Tibial artery (tissue), 4 donors: ENCODE data around the gene LRRTM4.

Source experiments
- DNase-seq, 2 donors: peaks; one replicate each; pipeline ENCODE4 v3.0.0-alpha.2; 2019
- H3K27ac ChIP-seq, 2 donors: fragments of 200-600 bp; sonication (generic) in 1 of 2; 1 replicate in 1 of 2; 2 replicates in 1 of 2; pipeline ENCODE4 v1.5.1; 2018 to 2019; ENCODE audit warnings: mild to moderate bottlenecking in 1 of 2
- H3K27me3 ChIP-seq, 2 donors: fragments of 200-600 bp; sonication (generic) in 1 of 2; one replicate each; pipeline versions ENCODE4 v1.5.1 to v1.6.0; 2016 to 2019
- H3K36me3 ChIP-seq, 3 donors: fragments of 200-600 bp; sonication (generic) in 2 of 3; one replicate each; pipeline ENCODE4 v1.5.1; 2016 to 2019; ENCODE audit warnings: mild to moderate bottlenecking in 2 of 3
- H3K4me1 ChIP-seq, 4 donors: fragments of 200-600 bp; sonication (generic) in 2 of 4; 1 replicate in 3 of 4; 2 replicates in 1 of 4; pipeline ENCODE4 v1.5.1; 2016 to 2019
- H3K4me3 ChIP-seq, 2 donors: fragments of 200-600 bp; sonication (generic) in 1 of 2; 1 replicate in 1 of 2; 2 replicates in 1 of 2; pipeline ENCODE4 v1.5.1; 2018 to 2019; ENCODE audit warnings: mild to moderate bottlenecking in 2 of 2
- H3K9me3 ChIP-seq, 3 donors: fragments of 200-600 bp; sonication (generic) in 1 of 3; one replicate each; pipeline ENCODE4 v1.5.1; 2016 to 2019
- CTCF ChIP-seq, 2 experiments: fragments of 200-600 bp in 1 of 2; fragments of 450-650 bp in 1 of 2; IDR thresholded peaks; one replicate each; pipeline ENCODE4 v1.5.1; 2017 to 2019; ENCODE audit warnings: antibody characterized with exemption in 2 of 2, mild to moderate bottlenecking in 1 of 2, moderate library complexity in 1 of 2
- intact Hi-C: fragments of 100-400 bp; cut with DNase I; formaldehyde crosslinking; loops from one replicate; pipeline ENCODE4 v1.15.0; 2023; ENCODE audit warnings: low total_unique reads

Gene LRRTM4

DNA sequence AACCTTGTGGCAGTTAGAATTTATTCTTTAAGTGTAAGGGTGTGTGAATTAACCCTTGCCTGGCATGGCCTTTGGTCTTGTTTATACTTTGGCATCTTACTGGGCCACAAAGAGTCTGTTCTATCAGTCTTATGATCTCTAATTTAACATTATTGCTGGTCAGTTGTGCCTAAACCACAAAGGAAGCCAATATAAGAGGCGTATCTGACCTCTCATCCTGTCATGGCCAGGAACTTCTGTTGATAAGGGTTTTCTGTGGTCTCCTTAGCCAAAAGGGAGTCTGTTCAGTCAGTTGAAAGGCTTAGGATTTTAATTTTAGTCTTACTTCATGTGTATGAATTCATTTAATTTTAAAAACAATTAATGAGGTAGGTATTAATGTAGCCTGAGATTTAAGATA, 127.2 kb downstream of the LRRTM4 start:
- Histone ChIP-seq H3K4me3 (no peak overlapping the region), H3K36me3 (no peaks in the 10 kb centered on the region), H3K27ac (no peak overlapping the region), H3K27me3 (no peaks in the 10 kb centered on the region), H3K4me1 (no peaks in the 10 kb centered on the region), H3K9me3 (no peaks in the 10 kb centered on the region)
- DNase-seq, result no peak
- TF ChIP-seq CTCF (IDR thresholded peaks at IDR 0.05), result no peak
- intact Hi-C loops, result no loop called here

- H3K4me3 ChIP-seq, result no peak overlapping the region
- no peaks in the 10 kb centered on the region for H3K4me1 ChIP-seq
- TF ChIP-seq CTCF (IDR thresholded peaks at IDR 0.05), result no peak
- no peaks in the 10 kb centered on the region for H3K9me3 ChIP-seq
- no peaks in the 10 kb centered on the region for H3K36me3 ChIP-seq
- H3K27me3 ChIP-seq, result no peaks in the 10 kb centered on the region
- intact Hi-C loops, result no loop called here
- H3K27ac ChIP-seq, result no peak overlapping the region
- DNase-seq, result no peak
Observed at GRCh38 chr2:77391119-77391518, 131.1 kb downstream of the LRRTM4 start.

- TF ChIP-seq CTCF (IDR thresholded peaks at IDR 0.05), result no peak
- no peak overlapping the region for H3K4me3 ChIP-seq
- H3K4me1 ChIP-seq, result no peaks in the 10 kb centered on the region
- H3K9me3 ChIP-seq, result no peaks in the 10 kb centered on the region
- no peaks in the 10 kb centered on the region for H3K27me3 ChIP-seq
- H3K36me3 ChIP-seq, result no peaks in the 10 kb centered on the region
- no peak overlapping the region for H3K27ac ChIP-seq
- intact Hi-C loops, result no loop called here
- DNase-seq, result no peak
Observed at GRCh38 chr2:77387324-77387723, 134.9 kb downstream of the LRRTM4 start.

DNA sequence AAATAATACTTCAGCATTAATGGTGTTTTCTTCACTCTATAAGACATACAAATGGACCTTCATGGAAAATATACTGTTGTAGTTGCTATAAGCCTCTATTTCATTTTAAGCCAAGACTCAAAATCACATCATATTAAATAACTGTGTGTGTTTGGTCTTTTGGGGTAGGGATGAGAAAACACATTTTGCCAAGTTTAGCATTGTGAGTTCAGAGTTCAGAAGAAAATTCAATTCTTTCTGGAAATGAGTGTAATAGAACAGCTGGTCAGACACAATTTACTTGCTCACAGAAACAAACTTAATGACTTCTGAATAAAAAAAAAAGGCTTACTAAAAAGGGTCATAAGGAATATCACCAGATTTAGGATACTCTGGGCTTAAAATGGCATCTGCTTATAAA, 149.5 kb downstream of the LRRTM4 start:
- no peak for DNase-seq
- intact Hi-C loops, result no loop called here
- H3K27me3 ChIP-seq, result no peaks in the 10 kb centered on the region
- no peaks in the 10 kb centered on the region for H3K4me1 ChIP-seq
- H3K4me3 ChIP-seq, result no peak overlapping the region
- no peak for TF ChIP-seq CTCF (IDR thresholded peaks at IDR 0.05)
- H3K27ac ChIP-seq, result no peak overlapping the region
- no peaks in the 10 kb centered on the region for H3K36me3 ChIP-seq
- H3K9me3 ChIP-seq, result no peaks in the 10 kb centered on the region

DNA sequence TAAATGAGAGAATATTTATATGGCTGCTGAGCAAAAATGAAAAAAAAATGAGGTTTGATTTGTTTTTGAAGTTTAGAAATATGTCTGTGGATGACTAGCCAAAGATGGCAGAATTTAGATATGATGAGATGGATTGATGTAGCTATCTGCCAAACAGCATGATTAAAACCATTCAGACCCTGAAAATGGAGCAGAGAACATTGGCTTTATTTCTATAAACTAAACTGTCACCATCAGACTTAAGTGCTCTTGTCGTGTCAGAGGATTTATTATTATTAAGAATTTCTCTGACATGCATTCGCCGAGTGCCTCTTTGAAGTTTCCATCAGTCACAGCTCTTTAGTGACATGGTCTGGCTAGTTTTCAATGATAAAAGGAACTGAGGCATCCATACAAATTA, 151.7 kb downstream of the LRRTM4 start:
- Histone ChIP-seq H3K27ac (no peak overlapping the region), H3K4me3 (no peak overlapping the region), H3K9me3 (no peaks in the 10 kb centered on the region), H3K36me3 (no peaks in the 10 kb centered on the region), H3K4me1 (no peaks in the 10 kb centered on the region), H3K27me3 (no peaks in the 10 kb centered on the region)
- no peak for TF ChIP-seq CTCF (IDR thresholded peaks at IDR 0.05)
- intact Hi-C loops, result no loop called here
- DNase-seq, result no peak

- Histone ChIP-seq H3K9me3 (no peaks in the 10 kb centered on the region), H3K36me3 (no peaks in the 10 kb centered on the region), H3K4me3 (no peak overlapping the region), H3K4me1 (no peaks in the 10 kb centered on the region), H3K27me3 (no peaks in the 10 kb centered on the region), H3K27ac (no peak overlapping the region)
- intact Hi-C loops, result no loop called here
- no peak for DNase-seq
- no peak for TF ChIP-seq CTCF (IDR thresholded peaks at IDR 0.05)
Observed at GRCh38 chr2:77363277-77363676, 158.9 kb downstream of the LRRTM4 start.
